ENCODE measurements around the gene MIB1. TPM values are rescaled to one million over a fixed set of nuclear protein-coding genes. Genes with fewer than 3 reads are reported as not detected.

MIB1 gene
- total and polyA plus RNA-seq, 2 experiments from 2014 or later: 8.3 to 62.3 TPM

DNA sequence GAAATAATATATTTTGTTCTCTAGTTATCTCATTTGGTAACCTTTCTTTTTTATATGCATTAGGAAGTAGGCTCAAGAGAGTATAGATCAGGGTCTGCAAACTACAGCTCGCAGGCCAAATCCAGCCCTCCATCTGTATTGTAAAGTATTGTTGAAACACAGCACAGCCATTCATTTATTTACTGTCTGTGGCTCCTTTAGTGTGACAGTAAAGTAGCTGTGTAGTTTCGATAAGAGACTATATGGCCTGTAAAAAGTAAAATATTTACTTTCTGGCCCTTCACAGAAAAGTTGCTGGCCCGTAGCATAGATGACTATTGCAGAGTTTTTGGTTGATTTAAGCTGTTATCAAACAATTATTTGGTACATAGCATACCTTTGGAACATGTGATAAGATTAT, 67.6 kb downstream of the MIB1 start:
- Histone ChIP-seq H4K20me1 (ENCODE audit: insufficient read depth, poor library complexity, severe bottlenecking) (no peaks in the 10 kb centered on the region), H2AFZ (no peak overlapping the region), H3K4me2 (no peak overlapping the region), H3K27me3 (no peaks in the 10 kb centered on the region), H3K4me1 (ENCODE audit: insufficient read depth) (no peaks in the 10 kb centered on the region), H3K9me3 (ENCODE audit: low read depth) (peaks cover 15% of the 10 kb centered on the region), H3K36me3 (replicated peaks; ENCODE audit: insufficient read depth, low read depth) (peaks cover 7% of the 10 kb centered on the region), H3K9me2 (replicated peaks; ENCODE audit: insufficient read depth) (no peaks in the 10 kb centered on the region), H3K27ac (no peak overlapping the region), H3K79me2 (no peaks in the 10 kb centered on the region), H3K4me3 (no peak overlapping the region)
- TF ChIP-seq EZH2phosphoT487 (IDR thresholded peaks at IDR 0.05; ENCODE audit: low read depth, severe bottlenecking, unreplicated experiment) (no peak), EZH2 (IDR thresholded peaks at IDR 0.05; ENCODE audit: borderline replicate concordance) (no peak)
- TF ChIP-seq, protein P1, sequence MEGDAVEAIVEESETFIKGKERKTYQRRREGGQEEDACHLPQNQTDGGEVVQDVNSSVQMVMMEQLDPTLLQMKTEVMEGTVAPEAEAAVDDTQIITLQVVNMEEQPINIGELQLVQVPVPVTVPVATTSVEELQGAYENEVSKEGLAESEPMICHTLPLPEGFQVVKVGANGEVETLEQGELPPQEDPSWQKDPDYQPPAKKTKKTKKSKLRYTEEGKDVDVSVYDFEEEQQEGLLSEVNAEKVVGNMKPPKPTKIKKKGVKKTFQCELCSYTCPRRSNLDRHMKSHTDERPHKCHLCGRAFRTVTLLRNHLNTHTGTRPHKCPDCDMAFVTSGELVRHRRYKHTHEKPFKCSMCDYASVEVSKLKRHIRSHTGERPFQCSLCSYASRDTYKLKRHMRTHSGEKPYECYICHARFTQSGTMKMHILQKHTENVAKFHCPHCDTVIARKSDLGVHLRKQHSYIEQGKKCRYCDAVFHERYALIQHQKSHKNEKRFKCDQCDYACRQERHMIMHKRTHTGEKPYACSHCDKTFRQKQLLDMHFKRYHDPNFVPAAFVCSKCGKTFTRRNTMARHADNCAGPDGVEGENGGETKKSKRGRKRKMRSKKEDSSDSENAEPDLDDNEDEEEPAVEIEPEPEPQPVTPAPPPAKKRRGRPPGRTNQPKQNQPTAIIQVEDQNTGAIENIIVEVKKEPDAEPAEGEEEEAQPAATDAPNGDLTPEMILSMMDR (IDR thresholded peaks at IDR 0.05; ENCODE audit: poor library complexity): no peak
- 88% methylated on average over 3 of the region's 3 CpGs for WGBS (ENCODE audit: low lambda C conversion rate, missing lambda C conversion rate)
- no peak for DNase-seq (ENCODE audit: low spot score)

DNA sequence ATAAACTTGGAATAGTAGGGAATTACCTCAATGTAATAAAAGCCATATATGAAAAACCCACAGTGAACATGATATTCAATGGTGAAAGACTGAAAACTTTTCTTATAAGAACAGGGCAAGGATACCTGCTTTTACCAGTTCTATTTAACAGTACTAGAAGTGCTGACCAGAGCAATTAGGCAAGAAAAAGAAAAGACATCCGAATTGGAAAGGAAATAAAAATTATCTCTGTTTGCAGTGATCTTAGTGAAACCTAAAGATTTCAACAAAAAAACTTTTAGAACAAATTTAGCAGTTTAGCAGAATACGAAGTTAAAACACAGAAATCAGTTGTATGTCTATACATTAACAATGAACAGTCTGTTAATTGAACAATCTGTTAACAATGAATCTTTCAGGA, 69.1 kb downstream of the MIB1 start:
- 97% methylated on average over 2 of the region's 2 CpGs for WGBS (ENCODE audit: low lambda C conversion rate, missing lambda C conversion rate)
- DNase-seq (ENCODE audit: low spot score): no peak
- no peaks in the 10 kb centered on the region for H4K20me1 ChIP-seq (ENCODE audit: insufficient read depth, poor library complexity, severe bottlenecking)
- no peak overlapping the region for H3K27ac ChIP-seq
- H3K36me3 ChIP-seq (replicated peaks; ENCODE audit: insufficient read depth, low read depth): peaks cover 7% of the 10 kb centered on the region
- peaks cover 15% of the 10 kb centered on the region for H3K9me3 ChIP-seq (ENCODE audit: low read depth)
- no peak overlapping the region for H3K4me2 ChIP-seq
- no peaks in the 10 kb centered on the region for H3K4me1 ChIP-seq (ENCODE audit: insufficient read depth)
- no peak overlapping the region for H2AFZ ChIP-seq
- no peaks in the 10 kb centered on the region for H3K27me3 ChIP-seq
- H3K9me2 ChIP-seq (replicated peaks; ENCODE audit: insufficient read depth): no peaks in the 10 kb centered on the region
- no peak for TF ChIP-seq EZH2 (IDR thresholded peaks at IDR 0.05; ENCODE audit: borderline replicate concordance)
- TF ChIP-seq, protein P1 (IDR thresholded peaks at IDR 0.05; ENCODE audit: poor library complexity): no peak
- no peak for TF ChIP-seq EZH2phosphoT487 (IDR thresholded peaks at IDR 0.05; ENCODE audit: low read depth, severe bottlenecking, unreplicated experiment)
- H3K4me3 ChIP-seq: no peak overlapping the region
- no peaks in the 10 kb centered on the region for H3K79me2 ChIP-seq

DNA sequence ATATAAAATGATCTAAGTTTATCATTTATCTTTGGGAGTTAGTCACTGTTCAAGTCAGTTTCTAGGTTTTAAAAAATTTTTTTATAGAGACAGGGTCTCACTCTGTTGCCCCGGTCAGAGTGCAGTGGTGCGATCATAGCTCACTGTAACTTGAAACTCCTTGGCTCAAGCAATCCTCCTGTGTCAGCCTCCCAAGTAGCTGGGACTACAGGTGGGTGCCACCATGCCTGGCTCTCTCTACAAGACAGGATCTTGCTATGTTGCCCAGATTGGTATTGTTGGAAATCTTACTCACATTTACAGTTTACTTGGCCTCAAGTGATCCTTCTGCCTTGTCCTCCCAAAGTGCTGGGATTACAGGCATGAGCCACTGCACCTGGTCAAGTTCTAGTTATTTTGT, 74.5 kb downstream of the MIB1 start:
- Histone ChIP-seq H3K9me2 (replicated peaks; ENCODE audit: insufficient read depth) (no peaks in the 10 kb centered on the region), H3K79me2 (no peaks in the 10 kb centered on the region), H3K36me3 (replicated peaks; ENCODE audit: insufficient read depth, low read depth) (no peaks in the 10 kb centered on the region), H3K4me1 (ENCODE audit: insufficient read depth) (no peaks in the 10 kb centered on the region), H3K27me3 (no peaks in the 10 kb centered on the region), H3K27ac (no peak overlapping the region), H3K4me2 (no peak overlapping the region), H3K4me3 (no peak overlapping the region), H4K20me1 (ENCODE audit: insufficient read depth, poor library complexity, severe bottlenecking) (no peaks in the 10 kb centered on the region), H3K9me3 (ENCODE audit: low read depth) (peaks cover 4% of the 10 kb centered on the region), H2AFZ (no peak overlapping the region)
- no peak for DNase-seq (ENCODE audit: low spot score)
- 100% methylated on average over 2 of the region's 2 CpGs for WGBS (ENCODE audit: low lambda C conversion rate, missing lambda C conversion rate)
- TF ChIP-seq, protein P1 (IDR thresholded peaks at IDR 0.05; ENCODE audit: poor library complexity): no peak
- TF ChIP-seq EZH2phosphoT487 (IDR thresholded peaks at IDR 0.05; ENCODE audit: low read depth, severe bottlenecking, unreplicated experiment) (no peak), EZH2 (IDR thresholded peaks at IDR 0.05; ENCODE audit: borderline replicate concordance) (no peak)

All from hepatocyte (in vitro differentiated cells).